GM19351 (cell line): ENCODE data around the gene GALK2.
"Not testable (repeated sequence)": the region's sequence is repeated elsewhere in the genome, so short reads cannot be mapped to it uniquely, and the experiment has no call there.

Experiments used
- ATAC-seq: cut with Tn5 transposase; IDR thresholded peaks from one replicate; pipeline ENCODE4 v1.9.1; 2021; ENCODE audit warnings: mild to moderate bottlenecking, moderate library complexity; ENCODE audit not compliant: unreplicated experiment

The GALK2 gene

GRCh38 chr15:49328941-49329340 is 158.9 kb downstream of the GALK2 start:
- ATAC-seq: no peak

GRCh38 chr15:49330166-49330565 is 160.1 kb downstream of the GALK2 start:
- no peak for ATAC-seq

- no peak for ATAC-seq
Observed at GRCh38 chr15:49331442-49331841, 161.4 kb downstream of the GALK2 start.

GRCh38 chr15:49331951-49332350 is 161.9 kb downstream of the GALK2 start:
- no peak for ATAC-seq

- ATAC-seq: no peak
Observed at GRCh38 chr15:49339656-49340055, 169.6 kb downstream of the GALK2 start.

GRCh38 chr15:49343546-49343945 is 173.5 kb downstream of the GALK2 start:
- ATAC-seq: no peak

- not testable (repeated sequence) for ATAC-seq
Observed at GRCh38 chr15:49354439-49354838, 184.4 kb downstream of the GALK2 start.

- ATAC-seq: no peak
Observed at GRCh38 chr15:49361370-49361769, 191.3 kb downstream of the GALK2 start.

GRCh38 chr15:49366496-49366895 is 196.4 kb downstream of the GALK2 start:
- no peak for ATAC-seq

- ATAC-seq: no peak
Observed at GRCh38 chr15:49370782-49371181, 200.7 kb downstream of the GALK2 start.

- no peak for ATAC-seq
Observed at GRCh38 chr15:49372366-49372765, 202.3 kb downstream of the GALK2 start.

GRCh38 chr15:49379996-49380395 is 209.9 kb downstream of the GALK2 start:
- ATAC-seq: no peak

- no peak for ATAC-seq
Observed at GRCh38 chr15:49380912-49381311, 210.9 kb downstream of the GALK2 start.
